Activated naive CD8-positive, alpha-beta T cell treated with anti-CD3 and anti-CD28 coated beads, Interleukin-2, amount 10 ng/mL, durations not matched to agents 7 days and 5 days (primary cell): ENCODE data around the gene POLG. TPM values are rescaled to one million over a fixed set of nuclear protein-coding genes. Genes with fewer than 3 reads are reported as not detected.
A peak's percentile ranks its signal among the peaks of the same experiment; 100 is the strongest.

Experiments used
- ATAC-seq: fragments of 150-1000 bp; cut with Tn5 transposase; one replicate; pipeline ENCODE4 v1.10.0; 2021; ENCODE audit warnings: low read depth, moderate library complexity
- POLR2A ChIA-PET: fragments of 350-600 bp; sonication (Branson Sonifier 250); formaldehyde crosslinking; loops from one replicate; lab custom pipeline; 2021; ENCODE audit warnings: antibody characterized with exemption; lab: Charles Lee
- DNase-seq: peaks from one replicate; pipeline ENCODE4 v3.0.0; 2021
- H3K27ac Mint-ChIP-seq: one replicate; pipeline ENCODE4 v1.8.0; 2022; ENCODE audit warnings: mild to moderate bottlenecking, mixed read lengths
- H3K27me3 Mint-ChIP-seq: one replicate; pipeline ENCODE4 v1.8.0; 2022; ENCODE audit warnings: mild to moderate bottlenecking, moderate library complexity, mixed read lengths
- H3K36me3 Mint-ChIP-seq: one replicate; pipeline ENCODE4 v1.8.0; 2021; ENCODE audit warnings: mild to moderate bottlenecking, mixed read lengths
- H3K4me1 Mint-ChIP-seq: one replicate; pipeline ENCODE4 v1.8.0; 2021; ENCODE audit warnings: mixed read lengths
- H3K4me3 Mint-ChIP-seq: one replicate; pipeline ENCODE4 v1.8.0; 2022; ENCODE audit warnings: mild to moderate bottlenecking, moderate library complexity, mixed read lengths
- H3K9me3 Mint-ChIP-seq: one replicate; pipeline ENCODE4 v1.8.0; 2021; ENCODE audit warnings: mixed read lengths
- total RNA-seq, 2 experiments: library from RNA; stranded (reverse); gene quantifications; one replicate each; pipeline ENCODE4 v1.2.3, GENCODE V29; 2021

The POLG gene
- total RNA-seq, 2 experiments from 2014 or later = 138 to 139 TPM

- Mint-ChIP-seq H3K4me3 (no peak overlapping the region), H3K27me3 (peaks cover 68% of the 10 kb centered on the region), H3K27ac (no peak overlapping the region), H3K9me3 (no peaks in the 10 kb centered on the region), H3K36me3 (no peaks in the 10 kb centered on the region), H3K4me1 (peaks cover 9% of the 10 kb centered on the region)
- ATAC-seq (no peak), DNase-seq (no peak)
- POLR2A ChIA-PET = interaction anchor here (1.0 kb wide), 1 partner anchor 27 kb away, joined by 3 read pairs; no protein-coding TSS in a partner anchor
Measured at GRCh38 chr15:89356634-89357298, 22.1 kb upstream of the POLG start.

DNA sequence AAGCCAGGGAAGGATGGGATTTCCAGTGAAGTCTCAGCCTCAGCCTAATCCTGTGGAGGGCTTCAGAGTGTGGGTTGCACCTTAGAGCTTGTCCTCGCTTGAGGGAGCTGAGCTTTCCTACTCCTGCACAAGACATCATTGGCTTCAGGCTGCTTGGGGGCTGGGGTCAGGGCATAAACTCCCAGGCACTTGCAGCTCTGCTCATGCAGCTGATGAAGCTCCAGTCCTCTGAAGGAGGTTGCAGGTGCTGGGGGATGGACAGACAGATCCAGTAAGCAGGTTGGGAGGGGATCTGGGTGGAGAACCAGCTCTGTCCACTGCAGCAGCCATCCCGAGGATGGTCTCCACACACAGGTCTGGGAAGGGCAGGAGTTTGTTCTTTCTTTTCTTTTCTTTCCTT is 19.4 kb upstream of the POLG start:
- Mint-ChIP-seq H3K4me1 (peaks cover 3% of the 10 kb centered on the region), H3K36me3 (no peaks in the 10 kb centered on the region), H3K9me3 (no peaks in the 10 kb centered on the region), H3K27ac (no peak overlapping the region), H3K27me3 (peaks cover 49% of the 10 kb centered on the region), H3K4me3 (no peak overlapping the region)
- POLR2A ChIA-PET = interaction anchor here (0.6 kb wide), 1 partner anchor 54 kb away, joined by 3 read pairs; no protein-coding TSS in a partner anchor
- no peak for ATAC-seq
- DNase-seq = no peak

- DNase-seq (no peak), ATAC-seq (peak; percentile 66)
- POLR2A ChIA-PET = interaction anchor here (0.6 kb wide), 1 partner anchor 53 kb away, joined by 3 read pairs; no protein-coding TSS in a partner anchor
- no peaks in the 10 kb centered on the region for H3K4me1 Mint-ChIP-seq
- no peaks in the 10 kb centered on the region for H3K9me3 Mint-ChIP-seq
- peaks cover 39% of the 10 kb centered on the region for H3K27me3 Mint-ChIP-seq
- no peaks in the 10 kb centered on the region for H3K36me3 Mint-ChIP-seq
- H3K4me3 Mint-ChIP-seq = no peak overlapping the region
- H3K27ac Mint-ChIP-seq = no peak overlapping the region
Measured at GRCh38 chr15:89352476-89352875, 17.9 kb upstream of the POLG start.

GRCh38 chr15:89349206-89349558 is 14.6 kb upstream of the POLG start:
- Mint-ChIP-seq H3K4me3 (no peak overlapping the region), H3K27me3 (peaks cover 21% of the 10 kb centered on the region), H3K36me3 (no peaks in the 10 kb centered on the region), H3K9me3 (no peaks in the 10 kb centered on the region), H3K4me1 (no peaks in the 10 kb centered on the region), H3K27ac (no peak overlapping the region)
- DNase-seq = no peak
- no peak for ATAC-seq
- POLR2A ChIA-PET = no interaction called here

- Mint-ChIP-seq H3K4me1 (no peaks in the 10 kb centered on the region), H3K27ac (no peak overlapping the region), H3K9me3 (no peaks in the 10 kb centered on the region), H3K36me3 (no peaks in the 10 kb centered on the region), H3K4me3 (no peak overlapping the region), H3K27me3 (peaks cover 16% of the 10 kb centered on the region)
- ATAC-seq (no peak), DNase-seq (no peak)
- POLR2A ChIA-PET = no interaction called here
Measured at GRCh38 chr15:89346516-89347231, 12.1 kb upstream of the POLG start.

- Mint-ChIP-seq H3K27ac (no peak overlapping the region), H3K27me3 (peaks cover 15% of the 10 kb centered on the region), H3K36me3 (no peaks in the 10 kb centered on the region), H3K9me3 (no peaks in the 10 kb centered on the region), H3K4me1 (no peaks in the 10 kb centered on the region), H3K4me3 (no peak overlapping the region)
- DNase-seq (no peak), ATAC-seq (no peak)
- POLR2A ChIA-PET = no interaction called here
Measured at GRCh38 chr15:89345248-89345647, 10.6 kb upstream of the POLG start.

DNA sequence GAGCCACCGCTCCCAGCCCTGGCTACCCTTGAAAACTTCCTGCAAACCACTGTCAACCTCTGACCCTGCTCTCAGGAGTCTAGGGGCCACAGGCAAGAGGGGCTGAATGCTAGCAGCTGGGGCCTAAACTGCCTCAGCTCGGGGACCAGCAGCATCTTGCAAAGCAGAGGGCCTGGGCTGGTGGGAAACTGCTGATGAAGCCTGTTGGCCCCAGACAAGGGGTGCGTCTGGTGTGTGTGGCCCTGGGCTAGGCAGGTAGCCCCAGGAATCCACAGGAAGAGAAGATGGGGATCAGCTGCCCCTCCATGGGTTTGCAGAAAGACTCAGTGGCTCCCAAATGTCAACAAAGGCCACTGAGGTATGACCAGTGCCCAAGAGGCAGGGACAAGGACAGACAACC is 8.2 kb upstream of the POLG start:
- POLR2A ChIA-PET = no interaction called here
- no peaks in the 10 kb centered on the region for H3K9me3 Mint-ChIP-seq
- no peaks in the 10 kb centered on the region for H3K36me3 Mint-ChIP-seq
- DNase-seq (no peak), ATAC-seq (no peak)
- no peak overlapping the region for H3K27ac Mint-ChIP-seq
- peaks cover 17% of the 10 kb centered on the region for H3K27me3 Mint-ChIP-seq
- peaks cover 2% of the 10 kb centered on the region for H3K4me1 Mint-ChIP-seq
- no peak overlapping the region for H3K4me3 Mint-ChIP-seq

DNA sequence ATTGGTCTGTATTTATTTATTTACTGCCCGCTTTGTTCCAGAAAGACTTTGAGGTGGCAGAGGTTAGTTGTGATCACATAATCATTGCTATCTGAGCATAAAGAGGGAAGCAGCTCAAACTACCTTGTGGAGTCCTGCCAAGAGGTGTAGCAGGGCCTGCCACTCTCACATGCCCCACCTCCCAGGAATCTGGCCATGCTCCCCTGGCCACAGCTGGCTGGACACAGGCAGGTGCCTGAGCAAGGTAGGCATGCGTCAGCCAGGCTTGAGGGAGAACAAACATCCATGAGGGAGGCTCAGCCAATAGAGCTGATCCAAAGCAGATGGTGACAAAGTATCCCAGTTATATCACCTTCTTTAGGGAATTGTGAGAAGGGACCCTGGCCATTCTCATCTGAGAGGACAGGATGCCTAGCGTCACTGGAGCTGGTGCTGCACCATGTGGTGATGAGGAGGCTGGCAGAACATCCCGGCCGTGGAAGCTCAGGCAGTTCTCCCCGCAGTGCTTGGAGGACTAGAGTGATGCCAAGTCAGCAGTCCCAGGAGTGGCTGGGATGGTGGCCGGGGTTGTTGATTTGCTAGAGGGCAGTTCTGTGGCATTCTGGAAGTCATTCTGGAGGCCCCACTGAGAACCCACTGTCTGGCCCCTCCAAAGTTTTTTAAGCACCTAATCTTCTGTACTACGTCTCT is 6.8 kb upstream of the POLG start:
- DNase-seq = no peak
- H3K36me3 Mint-ChIP-seq = no peaks in the 10 kb centered on the region
- ATAC-seq = no peak
- peaks cover 7% of the 10 kb centered on the region for H3K4me1 Mint-ChIP-seq
- peaks cover 17% of the 10 kb centered on the region for H3K27me3 Mint-ChIP-seq
- POLR2A ChIA-PET = no interaction called here
- no peaks in the 10 kb centered on the region for H3K9me3 Mint-ChIP-seq
- H3K4me3 Mint-ChIP-seq = no peak overlapping the region
- H3K27ac Mint-ChIP-seq = no peak overlapping the region

DNA sequence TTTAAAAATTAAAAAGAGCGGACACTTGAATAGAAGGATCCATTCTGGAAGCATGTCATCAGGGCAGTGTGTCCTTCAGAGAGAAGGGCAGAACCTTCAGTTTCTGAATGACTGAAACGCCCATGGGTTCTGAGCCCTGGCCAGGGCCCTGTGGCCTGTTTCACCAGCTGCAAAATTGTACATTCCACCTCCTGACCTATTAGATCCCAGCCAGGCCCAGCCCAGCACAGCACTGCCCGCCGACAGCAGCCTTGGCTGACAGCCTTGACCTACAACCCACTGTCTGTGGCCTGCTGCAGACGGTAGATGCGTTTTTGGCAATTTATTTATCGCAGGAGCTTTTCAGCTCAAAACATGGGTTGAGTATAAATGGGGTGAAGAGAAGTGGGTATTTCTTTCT is 5.9 kb upstream of the POLG start:
- no peak for DNase-seq

DNA sequence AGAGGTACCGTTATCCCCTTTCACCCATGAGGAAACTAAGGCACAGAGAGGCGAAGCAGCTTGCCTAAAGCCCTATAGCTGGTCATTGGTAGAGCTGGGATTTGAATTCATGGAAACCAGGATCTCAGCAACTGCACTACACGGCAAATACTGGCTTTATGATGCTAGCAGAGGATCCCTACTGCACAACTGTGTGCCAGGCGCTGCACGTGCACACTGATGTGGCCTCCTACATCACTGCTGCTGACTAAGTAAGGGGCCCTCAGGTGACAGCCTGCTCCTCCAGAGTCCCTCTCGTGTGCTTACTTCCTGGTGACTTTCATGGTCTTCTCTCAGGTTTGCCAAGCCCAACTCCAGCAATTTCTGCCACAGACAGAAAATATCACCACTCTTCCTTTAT is 3.4 kb upstream of the POLG start:
- no peaks in the 10 kb centered on the region for H3K9me3 Mint-ChIP-seq
- no peak overlapping the region for H3K4me3 Mint-ChIP-seq
- H3K27me3 Mint-ChIP-seq = peaks cover 12% of the 10 kb centered on the region
- peaks cover 18% of the 10 kb centered on the region for H3K4me1 Mint-ChIP-seq
- no peak for ATAC-seq
- DNase-seq = no peak
- POLR2A ChIA-PET = interaction anchor here (0.9 kb wide), 1 partner anchor 9 kb away, joined by 4 read pairs; no protein-coding TSS in a partner anchor
- H3K27ac Mint-ChIP-seq = no peak overlapping the region
- peaks cover 4% of the 10 kb centered on the region for H3K36me3 Mint-ChIP-seq

More for the DNA sequence above, 5.9 kb upstream of the POLG start:
- Mint-ChIP-seq H3K27me3 (peaks cover 17% of the 10 kb centered on the region), H3K27ac (no peak overlapping the region), H3K4me3 (no peak overlapping the region), H3K4me1 (peaks cover 9% of the 10 kb centered on the region), H3K9me3 (no peaks in the 10 kb centered on the region), H3K36me3 (no peaks in the 10 kb centered on the region)
- ATAC-seq = no peak
- POLR2A ChIA-PET = no interaction called here

DNA sequence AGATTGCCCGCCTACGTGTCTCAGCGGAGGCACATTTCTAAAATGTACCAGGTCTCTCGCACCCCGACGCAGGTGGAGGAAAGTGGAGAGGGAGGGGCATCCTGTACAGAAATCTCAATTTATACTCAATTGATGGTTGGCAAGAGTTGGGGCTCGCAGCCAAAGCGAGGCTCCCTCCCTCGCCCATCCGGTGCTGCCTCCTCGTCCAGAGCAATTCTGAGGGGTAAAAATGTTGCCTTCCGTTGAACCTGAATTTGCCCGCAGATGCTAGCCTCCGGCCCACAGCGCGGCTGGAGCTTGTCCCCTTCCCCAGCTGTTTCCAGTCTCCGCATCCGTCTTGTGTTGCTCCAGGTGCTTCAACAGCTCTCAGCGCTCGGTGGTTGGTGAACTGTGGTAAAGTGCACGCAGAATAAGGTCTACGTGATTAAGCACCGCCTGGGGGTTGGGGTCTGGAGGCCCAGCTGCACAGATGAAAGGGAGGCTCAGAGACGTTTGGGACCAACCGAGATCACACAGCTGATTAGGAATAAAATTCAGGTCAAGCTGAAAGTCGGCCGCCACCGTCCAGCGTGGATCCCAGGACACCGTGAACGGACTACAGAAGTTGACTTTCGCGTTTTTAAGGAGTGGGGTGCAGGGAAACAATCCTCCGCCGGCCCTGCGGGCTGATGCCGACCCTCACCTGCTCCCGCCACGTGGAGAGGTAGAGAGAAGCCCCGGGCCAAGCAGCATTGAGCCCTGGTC is 846 bp upstream of the POLG start:
- H3K27me3 Mint-ChIP-seq = peaks cover 9% of the 10 kb centered on the region
- no peaks in the 10 kb centered on the region for H3K9me3 Mint-ChIP-seq
- H3K4me3 Mint-ChIP-seq = peak overlapping the region; percentile 81
- peaks cover 23% of the 10 kb centered on the region for H3K36me3 Mint-ChIP-seq
- no peak for DNase-seq
- ATAC-seq = no peak
- H3K27ac Mint-ChIP-seq = peak overlapping the region; percentile 93
- H3K4me1 Mint-ChIP-seq = peaks cover 41% of the 10 kb centered on the region
- POLR2A ChIA-PET = interaction anchor here (0.9 to 2.0 kb wide), 4 partner anchors 12 to 240 kb away, joined by 3 to 6 read pairs (median 4); partner anchors contain the start of gene TICRR

DNA sequence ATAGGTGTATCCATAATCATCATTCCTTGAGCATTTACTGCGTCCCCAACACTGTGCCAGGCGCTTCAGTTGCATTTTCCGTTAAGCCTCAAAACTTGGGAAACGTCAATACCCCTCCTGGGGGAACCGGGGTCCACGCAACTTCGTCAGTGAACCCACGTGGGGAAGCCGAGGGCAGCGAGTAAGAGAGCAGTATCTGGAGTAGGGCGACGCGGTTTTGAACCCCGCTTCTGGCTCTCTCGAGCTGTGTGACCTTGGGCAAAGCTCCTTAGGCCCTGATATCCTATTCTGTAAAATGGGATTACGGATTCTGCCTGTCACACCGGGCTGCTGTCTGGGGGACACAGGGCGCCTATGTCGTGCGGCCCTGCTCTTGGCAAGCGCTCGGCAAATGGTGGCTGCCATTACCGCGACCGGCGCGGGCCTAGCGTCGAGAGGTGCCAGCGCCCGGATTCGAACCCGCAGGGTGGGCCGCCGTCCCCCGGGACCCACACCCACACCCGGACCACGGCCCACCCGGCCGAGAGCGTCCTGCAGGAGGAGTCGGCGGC is 590 bp downstream of the POLG start:
- H3K9me3 Mint-ChIP-seq = no peaks in the 10 kb centered on the region
- peak overlapping the region; percentile 86 for H3K4me3 Mint-ChIP-seq
- peak overlapping the region; percentile 70 for H3K27ac Mint-ChIP-seq
- ATAC-seq (no peak), DNase-seq (no peak)
- peaks cover 34% of the 10 kb centered on the region for H3K36me3 Mint-ChIP-seq
- POLR2A ChIA-PET = interaction anchor here (0.8 to 2.0 kb wide), 5 partner anchors 11 to 423 kb away, joined by 3 to 10 read pairs (median 3); partner anchors contain the start of genes ABHD2, FANCI and TICRR
- peaks cover 55% of the 10 kb centered on the region for H3K4me1 Mint-ChIP-seq
- peaks cover 5% of the 10 kb centered on the region for H3K27me3 Mint-ChIP-seq
